GM12865 (cell line): ENCODE data around the gene PARP2.

ENCODE experiments used
- DNase-seq: peaks from one replicate; pipeline ENCODE4 v3.0.0; 2010; ENCODE audit warnings: low read depth
- H3K4me3 ChIP-seq: 2 replicates; pipeline ENCODE4 v1.5.1; 2011; ENCODE audit warnings: mild to moderate bottlenecking, low read depth, low read length, control low read depth
- CTCF ChIP-seq: IDR thresholded peaks from 2 replicates; pipeline ENCODE4 v1.5.1; 2011; ENCODE audit warnings: low read length, control low read depth, low read depth, inconsistent platforms; ENCODE audit not compliant: insufficient read depth; ENCODE audit errors: missing control alignments

Gene PARP2

GRCh38 chr14:20343092-20343861 lies at the start of gene PARP2:
Gene PARP2 (plus strand): TSS chr14:20343635. CDS start chr14:20343642, 7 bp downstream.
- H3K4me3 ChIP-seq = peak within 1 kb of the TSS; percentile 68
- DNase-seq = peak; percentile 100
- TF ChIP-seq CTCF = no peak

GRCh38 chr14:20294636-20295035 lies 48.8 kb upstream of the PARP2 start:
- no peak for DNase-seq
- no peak for TF ChIP-seq CTCF
- H3K4me3 ChIP-seq = no peak overlapping the region

- TF ChIP-seq CTCF = no peak
- peak; percentile 73 for DNase-seq
Observed at GRCh38 chr14:20295067-20295466, 48.4 kb upstream of the PARP2 start.

GRCh38 chr14:20302042-20302755 lies 41.2 kb upstream of the PARP2 start:
- no peak overlapping the region for H3K4me3 ChIP-seq
- DNase-seq = peak; percentile 10
- TF ChIP-seq CTCF = no peak

More at GRCh38 chr14:20295067-20295466, 48.4 kb upstream of the PARP2 start:
- no peak overlapping the region for H3K4me3 ChIP-seq

GRCh38 chr14:20305265-20306078 lies 38.0 kb upstream of the PARP2 start, which contains the start of gene TTC5:
Gene TTC5 (minus strand): TSS chr14:20305951. CDS start chr14:20305937, 14 bp downstream.
- TF ChIP-seq CTCF = peak; percentile 92
- peak; percentile 94 for DNase-seq
- peak within 1 kb of the TSS; percentile 91 for H3K4me3 ChIP-seq

- peak overlapping the region; percentile 91; the same call in 1 of the 2 replicates for H3K4me3 ChIP-seq
- no peak for DNase-seq
Observed at GRCh38 chr14:20306079-20306423, 37.4 kb upstream of the PARP2 start.

More at GRCh38 chr14:20306079-20306423, 37.4 kb upstream of the PARP2 start:
- no peak for TF ChIP-seq CTCF
